GM18508 (cell line): ENCODE data around the gene HELQ.
"Not testable (repeated sequence)": the region's sequence is repeated elsewhere in the genome, so short reads cannot be mapped to it uniquely, and the experiment has no call there.

Experiments used
- ATAC-seq: cut with Tn5 transposase; IDR thresholded peaks from one replicate; pipeline ENCODE4 v1.9.1; 2021; ENCODE audit warnings: moderate number of reproducible peaks; ENCODE audit not compliant: insufficient read depth, unreplicated experiment

The HELQ gene

GRCh38 chr4:83455281-83456183, at the start of gene HELQ, which contains the start of gene MRPS18C:
TSS of gene HELQ (minus strand) at chr4:83455823. CDS start at chr4:83455693, 130 bp downstream.
TSS of gene MRPS18C (plus strand) at chr4:83456058. CDS start at chr4:83456078, 20 bp downstream.
- peak; percentile 92 for ATAC-seq

DNA sequence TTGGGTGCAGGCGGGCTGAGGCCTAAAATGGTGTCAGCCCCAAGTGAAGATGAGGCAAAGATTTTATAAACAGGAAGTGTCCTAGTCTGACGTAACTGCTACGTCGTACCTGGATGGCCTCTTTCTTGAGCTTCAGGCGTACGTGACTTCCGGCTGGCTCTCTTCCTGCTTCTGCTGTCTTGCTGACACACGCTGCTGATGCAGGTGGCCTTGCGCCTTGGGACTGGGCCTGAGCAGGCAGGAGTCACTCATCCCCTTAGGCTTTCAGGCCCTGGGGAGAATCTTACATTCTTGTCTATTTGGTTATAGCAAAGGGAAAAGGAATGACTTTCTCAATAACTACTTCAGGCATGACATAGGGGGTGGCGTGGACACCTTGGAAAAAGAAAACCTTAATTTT, 49.4 kb upstream of the HELQ start:
- no peak for ATAC-seq

DNA sequence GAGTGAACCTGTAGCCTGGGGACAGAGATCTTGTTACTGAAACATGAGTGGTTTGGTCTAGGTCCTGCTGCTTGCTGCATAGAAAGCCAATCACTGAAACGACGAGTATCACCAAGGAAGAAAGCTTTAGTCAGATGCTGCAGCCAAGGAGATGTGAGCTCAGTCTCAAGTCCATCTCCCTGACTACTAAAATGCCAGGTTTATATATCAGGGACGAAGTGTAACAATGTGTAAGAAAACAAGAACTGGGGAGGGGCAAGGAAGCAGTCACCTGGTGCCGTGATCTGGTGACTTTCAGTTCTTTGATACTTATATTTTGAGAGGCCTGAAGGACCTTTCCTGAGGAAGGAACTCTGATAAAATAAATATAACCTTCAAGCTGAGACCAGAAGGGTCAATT, 48.9 kb upstream of the HELQ start:
- no peak for ATAC-seq

GRCh38 chr4:83503974-83504373, 48.4 kb upstream of the HELQ start:
- no peak for ATAC-seq

DNA sequence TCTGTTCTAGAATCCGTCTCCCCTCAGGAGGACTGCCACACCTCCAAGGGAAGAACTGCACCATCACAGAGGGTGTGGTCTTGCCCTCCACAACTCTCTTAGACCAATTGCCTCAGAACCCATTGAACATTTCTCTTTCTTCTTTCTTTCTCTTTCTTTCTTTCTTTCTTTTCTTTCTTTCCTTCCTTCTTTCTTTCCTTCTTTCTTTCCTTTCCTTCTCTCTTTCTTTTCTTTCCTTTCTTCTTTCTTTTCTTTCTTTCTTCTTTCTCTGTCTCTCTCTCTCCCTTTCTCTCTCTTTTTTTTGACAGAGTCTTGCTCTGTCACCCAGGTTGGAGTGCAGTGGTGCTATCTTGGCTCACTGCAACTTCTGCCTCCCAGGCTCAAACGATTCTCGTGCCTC, 46.0 kb upstream of the HELQ start:
- ATAC-seq: not testable (repeated sequence)

DNA sequence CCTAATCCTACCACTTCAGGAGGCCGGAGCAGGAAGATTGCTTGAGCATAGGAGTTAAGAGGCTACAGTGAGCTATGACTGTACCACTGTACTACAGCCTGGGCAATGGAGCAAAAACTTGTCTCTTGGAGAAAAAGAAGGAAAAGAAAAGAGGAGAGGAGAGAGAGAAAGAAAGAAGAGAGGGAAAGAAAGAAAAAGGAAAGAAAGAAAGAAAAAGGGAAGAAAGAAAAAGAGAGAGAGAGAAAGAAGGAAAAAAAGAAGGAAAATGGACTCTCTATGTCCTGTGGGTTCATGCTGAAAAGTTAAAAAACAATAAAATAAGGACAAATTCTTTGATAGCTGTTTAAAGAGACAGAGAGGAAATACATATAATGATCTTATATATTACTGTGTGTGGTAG, 42.6 kb upstream of the HELQ start:
- ATAC-seq: no peak

GRCh38 chr4:83496085-83496917, 40.7 kb upstream of the HELQ start:
- not testable (repeated sequence) for ATAC-seq

DNA sequence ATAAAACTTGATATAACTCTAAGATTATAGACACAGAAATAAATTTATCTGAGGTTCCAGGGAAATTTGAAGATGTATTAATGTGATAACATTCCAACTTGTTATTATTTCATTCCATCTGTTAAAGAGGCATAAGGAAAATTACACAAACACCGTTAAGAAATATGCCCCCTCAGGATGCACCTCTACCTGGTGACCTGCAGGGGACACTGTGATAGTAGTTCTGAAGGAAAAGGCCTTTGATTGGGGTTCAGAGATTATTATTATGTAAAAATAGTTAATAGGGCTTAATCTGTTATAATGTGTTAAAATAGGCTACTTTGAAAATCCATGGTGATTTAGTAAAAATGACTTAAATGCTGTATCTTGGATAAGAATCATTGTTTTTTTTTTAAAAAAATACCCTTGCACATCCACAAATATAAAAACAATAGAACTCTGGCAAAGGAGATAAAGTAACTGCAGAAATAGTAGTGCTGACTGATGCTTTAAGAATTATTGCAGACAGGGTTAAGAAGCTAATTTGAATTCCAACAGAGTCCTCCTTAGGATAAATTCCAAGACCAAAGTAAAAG, 35.3 kb upstream of the HELQ start:
- no peak for ATAC-seq

- ATAC-seq: no peak
Observed at GRCh38 chr4:83489711-83490326, 34.2 kb upstream of the HELQ start.

GRCh38 chr4:83486457-83487129, 31.0 kb upstream of the HELQ start:
- ATAC-seq: no peak

- ATAC-seq: peak; percentile 85
Observed at GRCh38 chr4:83484500-83485461, 29.2 kb upstream of the HELQ start, which contains the start of gene ABRAXAS1. TSS of gene ABRAXAS1 (minus strand) at chr4:83485100. CDS start at chr4:83485072, 28 bp downstream.

GRCh38 chr4:83473966-83474365, 18.3 kb upstream of the HELQ start:
- ATAC-seq: no peak

DNA sequence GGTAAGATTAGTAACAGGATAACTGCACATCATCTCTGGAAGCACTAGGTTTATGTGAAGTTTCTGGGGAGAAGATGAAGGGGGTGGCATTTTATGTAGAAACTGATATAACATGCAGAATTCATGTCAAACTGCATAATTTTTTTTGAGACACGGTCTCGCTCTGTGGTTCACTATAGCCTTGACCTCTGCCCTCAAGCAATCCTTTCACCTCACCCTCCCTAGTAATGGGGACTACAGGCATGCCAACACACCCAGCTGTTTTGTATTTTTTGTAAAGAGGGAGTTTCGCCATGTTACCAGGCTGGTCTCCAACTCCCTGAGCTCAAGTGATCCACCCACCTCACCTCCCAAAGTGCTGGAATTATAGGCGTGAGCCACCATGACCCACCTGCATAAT, 17.8 kb upstream of the HELQ start:
- no peak for ATAC-seq

- ATAC-seq: no peak
Observed at GRCh38 chr4:83456184-83456501, 520 bp upstream of the HELQ start.

- ATAC-seq: no peak
Observed at GRCh38 chr4:83454686-83455085, 937 bp downstream of the HELQ start.

GRCh38 chr4:83449009-83449408, 6.6 kb downstream of the HELQ start:
- ATAC-seq: no peak

GRCh38 chr4:83440899-83441298, 14.7 kb downstream of the HELQ start:
- ATAC-seq: no peak

DNA sequence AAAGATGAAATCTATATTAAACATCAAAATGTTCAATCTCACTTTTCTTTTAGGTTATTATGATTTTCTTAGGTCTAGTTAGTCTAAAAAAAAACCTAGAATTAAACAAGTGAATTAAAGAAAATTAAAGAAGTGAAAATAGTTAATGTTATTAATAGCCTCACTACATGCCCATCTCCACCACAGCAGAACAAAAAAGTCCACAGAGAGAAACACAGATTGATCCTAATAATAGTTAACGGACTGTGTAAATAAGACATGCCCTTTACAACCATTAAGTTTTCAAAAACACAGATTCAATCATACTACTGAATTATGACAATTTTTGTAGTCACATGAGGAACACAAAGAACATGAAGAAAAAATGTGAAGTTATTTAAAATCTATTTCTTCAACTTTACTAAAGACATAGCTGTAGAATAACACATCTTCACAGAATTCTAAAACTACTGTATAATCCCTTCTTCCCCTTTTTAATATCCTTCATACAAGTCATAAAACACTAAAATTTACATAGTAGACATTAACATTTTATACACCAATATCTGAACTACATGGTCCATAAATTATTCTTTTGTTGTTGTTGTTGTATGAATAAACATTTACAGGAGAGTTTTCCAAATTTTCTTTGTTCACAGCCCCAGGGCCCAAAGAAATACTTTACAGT, 15.3 kb downstream of the HELQ start:
- ATAC-seq: no peak
